Esophagus muscularis mucosa (tissue), 4 donors: ENCODE measurements around the gene NR2F1. TPM values are rescaled to one million over a fixed set of nuclear protein-coding genes. Genes with fewer than 3 reads are reported as not detected.

Experiments
- DNase-seq: peaks from one replicate; pipeline ENCODE4 v3.0.0-alpha.2; 2017; ENCODE audit errors: extremely low spot score
- H3K27ac ChIP-seq, 4 donors: fragments of 200-600 bp; sonication (generic); replicated peaks in 1 of 4; 1 replicate in 3 of 4; 2 replicates in 1 of 4; pipeline ENCODE4 v1.5.1; 2016 to 2019; ENCODE audit warnings: mild to moderate bottlenecking in 1 of 4
- H3K27me3 ChIP-seq, 4 donors: fragments of 200-600 bp; sonication (generic); one replicate each; pipeline versions ENCODE4 v1.5.1 to v1.6.0; 2016 to 2019
- H3K36me3 ChIP-seq, 4 donors: fragments of 200-600 bp; sonication (generic); one replicate each; pipeline ENCODE4 v1.5.1; 2016 to 2019
- H3K4me1 ChIP-seq, 4 donors: fragments of 200-600 bp; sonication (generic); one replicate each; pipeline ENCODE4 v1.5.1; 2016 to 2019
- H3K4me3 ChIP-seq, 4 donors: fragments of 200-600 bp; sonication (generic); 1 replicate in 2 of 4; 2 replicates in 2 of 4; pipeline ENCODE4 v1.5.1; 2016 to 2019; ENCODE audit warnings: mild to moderate bottlenecking in 4 of 4, moderate library complexity in 1 of 4
- H3K9me3 ChIP-seq, 4 donors: fragments of 200-600 bp; sonication (generic); 1 replicate in 3 of 4; 2 replicates in 1 of 4; pipeline ENCODE4 v1.5.1; 2016 to 2019
- CTCF ChIP-seq, 3 experiments: fragments of 200-600 bp in 2 of 3; fragments of 450-650 bp in 1 of 3; sonication (generic) in 2 of 3; IDR thresholded peaks; one replicate each; pipeline ENCODE4 v1.5.1; 2017 to 2019; ENCODE audit warnings: antibody characterized with exemption in 3 of 3, mild to moderate bottlenecking in 2 of 3, moderate library complexity in 1 of 3
- EP300 ChIP-seq: sonication (generic); formaldehyde crosslinking; IDR thresholded peaks from one replicate; pipeline ENCODE4 v1.6.1; 2017; ENCODE audit warnings: antibody characterized with exemption
- POLR2A ChIP-seq: fragments of 450-650 bp; IDR thresholded peaks from one replicate; pipeline ENCODE4 v1.6.1; 2017; ENCODE audit warnings: antibody characterized with exemption, moderate library complexity, mild to moderate bottlenecking, low read depth
- POLR2AphosphoS5 ChIP-seq, 2 donors: sonication (generic); formaldehyde crosslinking; IDR thresholded peaks; one replicate each; pipeline ENCODE4 v1.6.1; 2017; ENCODE audit warnings: antibody characterized with exemption in 2 of 2
- WGBS: methylation state at CpG from one replicate; pipeline ENCODE4 v1.1.5; 2018; 5-methylcytosine and 5-hydroxymethylcytosine counted together
- intact Hi-C: fragments of 100-400 bp; cut with DNase I; formaldehyde crosslinking; loops from one replicate; pipeline ENCODE4 v1.15.1; 2023
- total RNA-seq, 4 donors: library from RNA; depleted of rRNA; stranded (reverse); fragments of >200 nt; gene quantifications; one replicate each; pipeline versions ENCODE4 v1.1.0 to v1.2.1, GENCODE V29; 2016

The NR2F1 gene
- total RNA-seq, 4 donors from 2014 or later: 17.4 to 43.8 (median 40.6) TPM

DNA sequence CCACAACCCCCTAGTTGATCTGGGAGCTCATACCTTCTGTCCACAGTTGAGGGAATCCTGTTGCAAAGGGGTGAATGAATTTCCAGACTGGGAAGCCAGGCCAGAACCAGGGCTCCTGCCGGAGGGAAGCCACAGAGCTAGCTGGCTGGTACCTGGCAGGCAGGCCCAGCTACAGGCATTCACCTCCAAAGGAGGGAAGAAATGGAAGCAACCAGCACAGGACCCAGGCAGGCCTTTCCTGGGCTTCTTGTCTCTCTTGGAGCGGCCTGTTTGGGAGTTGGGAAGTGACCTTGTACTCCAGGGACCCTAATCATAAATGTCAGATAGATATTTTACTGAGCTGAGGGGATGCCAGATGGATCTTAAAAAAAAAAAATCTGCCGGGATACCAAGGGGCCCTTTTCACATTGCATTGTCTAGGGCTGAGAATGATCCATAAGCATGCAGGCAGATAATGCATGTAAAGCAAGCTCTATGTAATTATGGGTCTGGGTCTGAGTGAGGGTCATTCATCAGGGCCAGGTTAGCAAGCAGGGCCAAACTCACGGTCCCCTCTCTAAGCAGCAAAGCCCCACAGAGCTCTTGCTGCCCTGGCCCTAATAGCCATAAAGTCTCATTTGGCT, 8.4 kb downstream of the NR2F1 start:
- TF ChIP-seq POLR2A (no peak), CTCF (IDR thresholded peaks at IDR 0.05) (no peak), EP300 (no peak), POLR2AphosphoS5 (IDR thresholded peaks at IDR 0.05) (no peak)
- DNase-seq: peak; percentile 80
- 83% methylated on average over 4 of the region's 4 CpGs for WGBS
- intact Hi-C loops: no loop called here
- Histone ChIP-seq H3K27ac (peak overlapping the region in 3 of 4 donors; percentile 27 to 50 (median 46)), H3K4me3 (no peak overlapping the region), H3K9me3 (no peaks in the 10 kb centered on the region), H3K4me1 (peaks cover 0 to 66% (median 48%) of the 10 kb centered on the region in 4 donors), H3K36me3 (peaks cover 0 to 22% (median 8%) of the 10 kb centered on the region in 4 donors), H3K27me3 (peaks cover 0 to 34% (median 0%) of the 10 kb centered on the region in 4 donors)

DNA sequence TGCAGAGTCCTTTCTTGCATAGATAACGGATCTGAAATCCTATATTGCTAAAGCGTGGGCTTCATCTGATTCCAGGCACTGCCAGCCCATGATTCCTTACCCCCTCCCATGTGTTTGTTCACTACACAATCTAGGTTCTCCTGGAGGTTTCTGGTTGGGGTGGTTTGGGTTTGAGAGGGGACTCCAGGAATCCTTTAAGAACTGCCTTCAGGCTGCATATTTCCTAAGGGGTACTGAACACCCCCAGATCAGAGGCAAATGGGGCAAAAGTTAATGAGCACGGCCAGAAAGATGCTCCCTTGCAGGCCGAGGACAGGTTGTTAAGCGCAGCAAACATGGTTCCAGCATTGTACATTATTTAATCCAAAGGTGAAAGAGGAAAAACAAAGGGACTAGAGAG, 9.9 kb downstream of the NR2F1 start:
- Histone ChIP-seq H3K9me3 (no peaks in the 10 kb centered on the region), H3K36me3 (peaks cover 0 to 22% (median 7%) of the 10 kb centered on the region in 4 donors), H3K4me1 (peaks cover 0 to 53% (median 41%) of the 10 kb centered on the region in 4 donors), H3K4me3 (no peak overlapping the region), H3K27ac (peak overlapping the region in 3 of 4 donors; percentile 34 to 60 (median 47)), H3K27me3 (peaks cover 0 to 43% (median 0%) of the 10 kb centered on the region in 4 donors)
- DNase-seq: peak; percentile 77
- TF ChIP-seq CTCF (IDR thresholded peaks at IDR 0.05) (no peak), EP300 (no peak), POLR2AphosphoS5 (IDR thresholded peaks at IDR 0.05) (no peak), POLR2A (no peak)
- WGBS: 77% methylated on average over 5 of the region's 5 CpGs
- intact Hi-C loops: no loop called here

- Histone ChIP-seq H3K9me3 (no peaks in the 10 kb centered on the region), H3K36me3 (peaks cover 0 to 22% (median 5%) of the 10 kb centered on the region in 4 donors), H3K4me1 (peaks cover 0 to 53% (median 36%) of the 10 kb centered on the region in 4 donors), H3K27me3 (peaks cover 0 to 43% (median 0%) of the 10 kb centered on the region in 4 donors), H3K4me3 (peak overlapping the region in 2 of 4 donors; percentile 12 to 20), H3K27ac (peak overlapping the region in 3 of 4 donors; percentile 34 to 60 (median 47))
- intact Hi-C loops: no loop called here
- DNase-seq: peak; percentile 60
- TF ChIP-seq CTCF (IDR thresholded peaks at IDR 0.05): no peak
- no peak for TF ChIP-seq POLR2A
- TF ChIP-seq EP300: no peak
- no peak for TF ChIP-seq POLR2AphosphoS5 (IDR thresholded peaks at IDR 0.05)
- 61% methylated on average over 30 of the region's 30 CpGs for WGBS
These were observed 10.6 kb downstream of the NR2F1 start for GRCh38 chr5:93593476-93594131.

DNA sequence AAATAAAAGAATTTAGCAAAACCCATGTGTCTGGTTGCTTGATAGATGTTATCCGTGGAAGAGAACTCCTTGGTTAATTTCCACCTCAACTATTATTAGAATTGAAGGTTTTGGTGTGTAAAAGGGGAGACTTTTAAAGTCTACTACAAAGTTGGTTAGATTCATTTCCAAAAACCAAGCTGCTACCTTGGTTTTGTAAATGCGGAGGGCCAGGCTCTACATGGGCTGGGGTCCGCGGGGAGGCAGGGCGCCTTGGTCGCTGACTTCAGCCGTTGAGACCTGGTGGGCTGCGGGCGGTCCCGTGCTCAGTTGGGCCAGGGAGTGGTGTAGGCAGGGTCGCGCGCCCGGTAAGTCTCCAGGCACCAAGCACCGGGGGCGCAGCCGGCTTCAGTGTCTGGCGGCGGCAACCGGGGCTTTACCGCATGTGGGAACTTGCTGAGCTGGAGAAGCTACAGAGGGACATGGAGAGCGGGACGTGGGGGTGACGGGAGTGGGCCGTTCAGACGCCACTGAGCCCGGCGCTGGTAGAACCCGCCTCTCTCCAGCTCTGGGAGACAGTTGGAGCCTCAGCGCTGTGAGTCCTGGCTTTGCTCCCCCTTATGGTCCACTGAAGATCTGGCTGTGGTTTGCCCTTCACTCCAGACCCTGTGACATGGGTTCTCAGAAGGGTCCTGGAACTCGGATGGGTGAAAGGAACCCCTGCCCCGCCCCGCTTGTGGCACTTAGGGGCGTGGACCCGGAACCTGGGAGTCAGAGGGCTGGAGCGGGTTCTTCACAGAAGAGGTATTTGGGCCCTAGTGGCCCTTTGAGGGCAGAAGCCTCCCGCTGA, 11.8 kb downstream of the NR2F1 start:
- peaks cover 0 to 22% (median 5%) of the 10 kb centered on the region in 4 donors for H3K36me3 ChIP-seq
- peaks cover 0 to 41% (median 0%) of the 10 kb centered on the region in 4 donors for H3K27me3 ChIP-seq
- peak overlapping the region in 3 of 4 donors; percentile 2 to 20 (median 19) for H3K4me3 ChIP-seq
- WGBS: 83% methylated on average over 9 of the region's 37 CpGs
- intact Hi-C loops: no loop called here
- H3K4me1 ChIP-seq: peaks cover 0 to 51% (median 35%) of the 10 kb centered on the region in 4 donors
- H3K27ac ChIP-seq: peak overlapping the region; percentile 1 to 75 (median 68)
- DNase-seq: peak; percentile 83
- TF ChIP-seq POLR2A (peak; percentile 6), POLR2AphosphoS5 (IDR thresholded peaks at IDR 0.05) (no peak)
- no peaks in the 10 kb centered on the region for H3K9me3 ChIP-seq
